HEK293T (cell line): ENCODE results near the gene ZNF133.

Experiments used
- CTCF ChIA-PET: fragments of 350-600 bp; formaldehyde crosslinking; extraction: SDS; loops from one replicate; lab custom pipeline; 2021; ENCODE audit warnings: antibody characterized with exemption, inconsistent platforms; lab: Yijun Ruan, JAX
- POLR2A ChIA-PET: fragments of 350-600 bp; formaldehyde crosslinking; extraction: SDS; loops from one replicate; lab custom pipeline; 2020; ENCODE audit warnings: antibody characterized with exemption, inconsistent platforms; lab: Yijun Ruan, JAX
- DNase-seq: peaks from one replicate; pipeline ENCODE4 v3.0.0; 2012; ENCODE audit warnings: mixed read lengths; ENCODE audit errors: extremely low spot score
- ARNT ChIP-seq: fragments of 450-650 bp; IDR thresholded peaks from 2 replicates; pipeline ENCODE4 v1.6.1; 2017; ENCODE audit warnings: mild to moderate bottlenecking
- BHLHE40 ChIP-seq: fragments of 450-650 bp; IDR thresholded peaks from 2 replicates; pipeline ENCODE4 v1.6.1; 2016; ENCODE audit warnings: mild to moderate bottlenecking, moderate library complexity, borderline replicate concordance
- CTBP1 ChIP-seq: fragments of 450-650 bp; IDR thresholded peaks from 2 replicates; pipeline ENCODE4 v1.6.1; 2016; ENCODE audit warnings: borderline replicate concordance
- ELF4 ChIP-seq: fragments of 450-650 bp; IDR thresholded peaks from 2 replicates; pipeline ENCODE4 v1.6.1; 2017; ENCODE audit warnings: antibody characterized with exemption
- FOXA1 ChIP-seq: fragments of 450-650 bp; IDR thresholded peaks from 2 replicates; pipeline ENCODE4 v1.6.1; 2016; ENCODE audit warnings: mild to moderate bottlenecking
- FOXK2 ChIP-seq: fragments of 450-650 bp; IDR thresholded peaks from 2 replicates; pipeline ENCODE4 v1.6.1; 2016; ENCODE audit warnings: mild to moderate bottlenecking
- FOXM1 ChIP-seq: fragments of 450-650 bp; IDR thresholded peaks from 2 replicates; pipeline ENCODE4 v1.6.1; 2017; ENCODE audit warnings: mild to moderate bottlenecking, borderline replicate concordance
- HDGF ChIP-seq: fragments of 450-650 bp; IDR thresholded peaks from 2 replicates; pipeline ENCODE4 v1.6.1; 2017; ENCODE audit warnings: antibody characterized with exemption, borderline replicate concordance
- L3MBTL2 ChIP-seq: fragments of 450-650 bp; conservative IDR thresholded peaks from 2 replicates; pipeline ENCODE4 v1.6.1; 2016; ENCODE audit warnings: mild to moderate bottlenecking
- LEF1 ChIP-seq: fragments of 450-650 bp; IDR thresholded peaks from 2 replicates; pipeline ENCODE4 v1.6.1; 2017; ENCODE audit warnings: mild to moderate bottlenecking, borderline replicate concordance
- NFRKB ChIP-seq: fragments of 450-650 bp; IDR thresholded peaks from 2 replicates; pipeline ENCODE4 v1.6.1; 2016; ENCODE audit warnings: mild to moderate bottlenecking, moderate library complexity
- SP1 ChIP-seq: fragments of 450-650 bp; IDR thresholded peaks from 2 replicates; pipeline ENCODE4 v1.6.1; 2017
- SUZ12 ChIP-seq: fragments of 450-650 bp; IDR thresholded peaks from 2 replicates; pipeline ENCODE4 v1.6.1; 2016; ENCODE audit warnings: mild to moderate bottlenecking
- TARDBP ChIP-seq: fragments of 450-650 bp; IDR thresholded peaks from 2 replicates; pipeline ENCODE4 v1.6.1; 2016
- ZNF384 ChIP-seq: fragments of 450-650 bp; IDR thresholded peaks from 2 replicates; pipeline ENCODE4 v1.6.1; 2016
- TF ChIP-seq, protein P1 (sequence below): fragments of 450-650 bp; IDR thresholded peaks from 2 replicates; pipeline ENCODE4 v1.6.1; 2016

The ZNF133 gene

DNA sequence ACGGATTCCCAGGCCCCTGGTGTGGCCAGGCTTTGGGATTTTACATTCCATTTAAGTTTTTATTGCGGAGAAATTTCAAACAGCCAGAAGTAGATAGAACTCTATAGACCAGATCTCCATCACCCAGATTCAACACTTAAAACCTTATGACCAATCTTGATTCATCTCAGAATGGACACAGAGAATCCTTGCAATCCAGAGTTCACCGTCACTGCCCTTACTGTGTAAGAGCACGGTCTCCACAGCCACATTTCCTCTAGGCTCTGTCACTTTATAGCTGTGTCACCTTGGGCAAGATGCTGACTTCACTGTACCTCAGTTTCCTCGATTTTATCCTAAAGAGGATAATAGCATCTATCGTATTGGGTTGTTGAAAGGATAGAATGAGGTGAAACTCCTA lies 979 bp downstream of the ZNF133 start:
- ChIA-PET POLR2A (interaction anchor here (1.0 to 2.3 kb wide), 3 partner anchors 34 to 607 kb away, joined by 3 to 10 read pairs (median 6); partner anchors contain the start of genes KAT14, PET117 and RRBP1), CTCF (no interaction called here)
- no peak for DNase-seq
- TF ChIP-seq BHLHE40 (no peak), HDGF (no peak), FOXK2 (no peak), SP1 (no peak), TARDBP (no peak), ELF4 (no peak), SUZ12 (no peak), LEF1 (no peak), ARNT (no peak), CTBP1 (no peak), L3MBTL2 (no peak), FOXA1 (no peak), FOXM1 (no peak), ZNF384 (no peak)
- TF ChIP-seq, protein P1, sequence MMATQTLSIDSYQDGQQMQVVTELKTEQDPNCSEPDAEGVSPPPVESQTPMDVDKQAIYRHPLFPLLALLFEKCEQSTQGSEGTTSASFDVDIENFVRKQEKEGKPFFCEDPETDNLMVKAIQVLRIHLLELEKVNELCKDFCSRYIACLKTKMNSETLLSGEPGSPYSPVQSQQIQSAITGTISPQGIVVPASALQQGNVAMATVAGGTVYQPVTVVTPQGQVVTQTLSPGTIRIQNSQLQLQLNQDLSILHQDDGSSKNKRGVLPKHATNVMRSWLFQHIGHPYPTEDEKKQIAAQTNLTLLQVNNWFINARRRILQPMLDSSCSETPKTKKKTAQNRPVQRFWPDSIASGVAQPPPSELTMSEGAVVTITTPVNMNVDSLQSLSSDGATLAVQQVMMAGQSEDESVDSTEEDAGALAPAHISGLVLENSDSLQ: no peak

DNA sequence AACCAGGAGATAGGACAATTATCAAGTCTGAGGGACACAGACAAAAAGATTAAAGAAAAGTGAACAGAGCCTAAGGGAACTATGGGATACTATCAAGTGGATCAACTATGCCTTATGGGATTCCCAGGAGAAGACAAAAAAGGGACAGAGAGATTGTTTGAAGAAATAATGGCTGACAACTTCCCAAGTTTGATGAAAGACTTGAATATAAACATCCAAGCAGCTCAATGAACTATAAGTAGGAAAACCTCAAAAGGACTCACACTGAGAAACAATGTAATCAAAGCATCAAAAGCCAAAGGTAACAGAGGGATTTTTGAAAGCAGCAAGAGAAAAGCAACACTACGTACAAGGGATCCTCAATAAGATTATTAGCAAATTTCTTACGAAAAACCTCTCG lies 11.0 kb downstream of the ZNF133 start:
- DNase-seq: no peak
- ChIA-PET POLR2A (interaction anchor here (1.2 kb wide), 1 partner anchor 11 kb away, joined by 6 read pairs; the partner anchor contains the start of gene ZNF133), CTCF (no interaction called here)
- TF ChIP-seq FOXM1: no peak
- TF ChIP-seq NFRKB: no peak
- no peak for TF ChIP-seq TARDBP
- no peak for TF ChIP-seq L3MBTL2
- TF ChIP-seq LEF1: no peak
- no peak for TF ChIP-seq CTBP1
- no peak for TF ChIP-seq FOXK2
- TF ChIP-seq SP1: no peak
- TF ChIP-seq BHLHE40: no peak
- TF ChIP-seq HDGF: no peak
- no peak for TF ChIP-seq ELF4
- no peak for TF ChIP-seq ARNT
- no peak for TF ChIP-seq ZNF384
- TF ChIP-seq SUZ12: no peak
- TF ChIP-seq, protein P1: no peak
- no peak for TF ChIP-seq FOXA1

DNA sequence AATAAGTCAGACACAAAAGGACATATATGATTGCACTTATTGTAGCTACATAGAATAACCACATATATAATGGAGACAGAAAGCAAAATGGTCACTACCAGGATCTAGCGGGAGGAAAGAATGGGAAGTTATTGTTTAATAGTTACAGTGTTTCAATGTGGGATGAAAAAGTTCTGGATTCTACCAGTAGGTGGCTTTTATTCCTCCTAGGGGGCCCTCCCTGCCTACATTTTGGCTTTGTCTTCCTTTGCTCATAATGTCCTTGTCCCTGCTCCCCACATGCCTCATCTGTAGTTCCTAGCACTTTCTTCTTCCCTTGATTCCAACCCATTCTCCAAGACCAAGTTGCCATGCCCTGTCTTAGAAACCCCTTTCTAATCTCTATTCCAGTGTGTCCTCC lies 16.3 kb downstream of the ZNF133 start:
- POLR2A ChIA-PET: no interaction called here
- CTCF ChIA-PET: no interaction called here
- TF ChIP-seq LEF1 (no peak), TARDBP (no peak), L3MBTL2 (no peak), SP1 (no peak), ZNF384 (no peak), ELF4 (no peak), CTBP1 (no peak), SUZ12 (no peak), FOXK2 (no peak)
- no peak for DNase-seq

DNA sequence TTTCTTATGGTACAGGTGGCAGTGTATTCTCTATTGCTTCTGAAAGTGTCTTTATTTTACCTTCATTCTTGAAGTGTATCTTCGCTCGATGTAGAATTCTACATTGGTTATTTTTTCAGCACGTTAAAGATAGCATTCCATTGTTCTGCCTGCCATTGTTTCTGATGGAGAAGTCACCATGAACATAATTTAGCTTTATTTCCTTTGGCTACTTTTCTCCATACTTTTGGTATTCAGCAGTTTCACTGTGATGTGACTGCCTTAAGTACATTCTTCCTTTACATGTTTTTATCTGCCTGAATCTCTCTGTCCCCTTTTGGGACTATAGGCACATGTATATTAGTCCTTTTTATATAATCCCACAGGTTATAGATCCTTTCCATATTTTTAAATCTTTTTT lies 19.0 kb downstream of the ZNF133 start:
- ChIA-PET CTCF (no interaction called here), POLR2A (no interaction called here)
- no peak for DNase-seq
- TF ChIP-seq BHLHE40: no peak
- TF ChIP-seq FOXK2: no peak
- TF ChIP-seq HDGF: no peak
- TF ChIP-seq FOXA1: no peak
- no peak for TF ChIP-seq ZNF384
- TF ChIP-seq L3MBTL2: no peak
- TF ChIP-seq, protein P1: no peak
- TF ChIP-seq ELF4: no peak
- no peak for TF ChIP-seq NFRKB
- TF ChIP-seq SUZ12: no peak
- no peak for TF ChIP-seq ARNT
- no peak for TF ChIP-seq TARDBP
- TF ChIP-seq CTBP1: no peak
- TF ChIP-seq FOXM1: no peak
- TF ChIP-seq LEF1: no peak

DNA sequence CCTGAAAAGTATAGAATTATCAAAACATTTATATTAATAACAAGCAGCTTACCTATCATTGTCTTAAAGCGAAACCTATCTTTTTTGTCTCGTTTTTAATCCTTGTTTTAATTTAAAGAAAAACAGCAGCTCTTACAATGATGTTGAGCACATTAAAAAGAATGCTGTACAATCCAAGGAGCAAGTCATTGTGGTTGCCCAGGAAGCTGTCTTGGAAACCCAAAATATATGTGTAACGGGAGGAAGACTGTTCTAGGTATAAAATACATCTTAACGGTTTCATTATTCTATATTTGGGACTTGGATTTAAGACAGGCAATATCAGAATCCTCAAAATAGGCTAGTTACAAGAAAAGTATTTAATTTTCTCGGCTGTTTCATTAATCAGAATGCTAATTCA lies 21.7 kb downstream of the ZNF133 start:
- ChIA-PET CTCF (no interaction called here), POLR2A (interaction anchor here (1.7 kb wide), 1 partner anchor 22 kb away, joined by 5 read pairs; the partner anchor contains the start of gene ZNF133)
- no peak for TF ChIP-seq L3MBTL2
- TF ChIP-seq CTBP1: no peak
- TF ChIP-seq FOXM1: no peak
- TF ChIP-seq ARNT: no peak
- TF ChIP-seq TARDBP: no peak
- no peak for TF ChIP-seq LEF1
- TF ChIP-seq HDGF: no peak
- DNase-seq: no peak

DNA sequence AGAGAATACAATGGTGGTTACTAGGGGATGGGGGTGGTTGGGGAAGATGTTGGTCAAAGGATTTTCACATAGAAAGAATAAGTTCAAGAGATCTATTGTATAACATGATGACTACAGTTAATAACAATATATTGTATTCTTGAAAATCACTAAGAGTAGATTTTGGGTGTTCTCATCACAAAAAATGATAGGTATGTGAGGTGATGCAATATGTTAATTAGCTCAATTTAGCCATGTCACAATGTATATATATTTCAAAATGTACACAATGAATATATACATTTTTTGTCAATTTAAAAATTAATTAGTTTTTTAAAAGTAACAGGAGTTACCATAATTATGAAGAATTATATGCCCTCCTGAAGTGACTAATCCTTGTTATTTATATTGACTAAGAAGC lies 22.3 kb downstream of the ZNF133 start:
- ChIA-PET CTCF (no interaction called here), POLR2A (interaction anchor here (1.7 kb wide), 1 partner anchor 22 kb away, joined by 5 read pairs; the partner anchor contains the start of gene ZNF133)
- DNase-seq: no peak
- TF ChIP-seq ELF4: no peak
- no peak for TF ChIP-seq FOXM1
- TF ChIP-seq BHLHE40: no peak
- TF ChIP-seq SP1: no peak
- TF ChIP-seq NFRKB: no peak
- TF ChIP-seq L3MBTL2: no peak
- no peak for TF ChIP-seq SUZ12
- TF ChIP-seq FOXA1: no peak
- TF ChIP-seq ARNT: no peak
- no peak for TF ChIP-seq FOXK2
- TF ChIP-seq TARDBP: no peak
- no peak for TF ChIP-seq CTBP1
- TF ChIP-seq, protein P1: no peak
- TF ChIP-seq HDGF: no peak
- TF ChIP-seq ZNF384: no peak
- no peak for TF ChIP-seq LEF1
